Measurements from ENCODE around the gene SDCCAG8. TPM values are rescaled to one million over a fixed set of nuclear protein-coding genes. Genes with fewer than 3 reads are reported as not detected.

Gene SDCCAG8
- polyA plus RNA-seq, 3 donors, result 38.6 to 45.3 (median 42.2) TPM

DNA sequence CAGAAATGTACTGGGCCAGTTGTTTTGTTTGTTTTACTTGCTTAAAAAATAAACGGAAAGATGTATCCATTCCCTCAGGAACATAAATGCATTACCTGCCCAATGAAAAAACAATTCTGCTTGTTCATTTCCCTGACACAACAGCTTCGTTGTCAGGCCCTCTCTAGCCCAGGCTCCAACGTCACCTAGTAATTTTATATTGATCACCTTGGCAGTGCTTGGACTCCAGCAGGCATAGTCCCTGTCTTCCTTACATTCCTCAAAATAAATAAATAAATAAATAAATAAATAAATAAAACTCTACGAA lies 2.0 kb upstream of the SDCCAG8 start:
- no peak for DNase-seq (ENCODE audit: low read depth in 3 of 3, low spot score in 2 of 3)

DNA sequence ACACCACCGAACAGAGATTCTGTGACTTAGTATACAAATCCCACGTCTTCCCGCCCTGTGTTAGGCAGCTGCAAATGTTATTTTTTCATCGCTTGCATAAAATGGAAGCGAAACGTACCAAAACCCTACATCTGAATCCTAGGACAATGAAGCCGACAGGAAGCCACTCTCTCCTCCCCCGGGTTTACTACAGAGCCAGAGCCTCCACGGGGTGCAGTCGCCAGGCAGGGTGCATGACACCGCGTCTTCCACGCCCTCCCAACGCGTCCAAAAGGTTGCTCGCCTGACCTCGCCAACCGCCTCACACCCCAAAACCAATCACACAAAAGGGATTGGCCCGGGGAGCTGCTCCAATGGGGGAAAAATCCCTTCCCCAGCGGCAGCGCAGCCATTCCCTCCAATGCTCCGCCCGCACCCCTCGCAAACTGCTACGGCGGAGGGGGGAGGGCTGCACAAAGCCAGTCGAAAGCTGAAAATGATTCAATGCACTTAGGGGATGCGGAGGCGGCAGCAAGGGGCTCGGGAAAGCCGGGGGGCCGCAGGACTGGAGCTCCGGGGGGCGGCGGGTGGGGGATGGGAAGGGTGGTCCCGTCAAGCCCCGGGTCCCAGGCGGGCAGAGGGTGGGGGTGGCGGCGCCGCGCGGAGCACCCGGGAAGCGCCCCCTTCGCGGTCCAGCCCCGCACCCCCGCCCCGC lies 1.5 kb upstream of the SDCCAG8 start:
- DNase-seq (ENCODE audit: low read depth in 3 of 3, low spot score in 2 of 3), result peak in 2 of 3 donors; percentile 47 to 58

DNA sequence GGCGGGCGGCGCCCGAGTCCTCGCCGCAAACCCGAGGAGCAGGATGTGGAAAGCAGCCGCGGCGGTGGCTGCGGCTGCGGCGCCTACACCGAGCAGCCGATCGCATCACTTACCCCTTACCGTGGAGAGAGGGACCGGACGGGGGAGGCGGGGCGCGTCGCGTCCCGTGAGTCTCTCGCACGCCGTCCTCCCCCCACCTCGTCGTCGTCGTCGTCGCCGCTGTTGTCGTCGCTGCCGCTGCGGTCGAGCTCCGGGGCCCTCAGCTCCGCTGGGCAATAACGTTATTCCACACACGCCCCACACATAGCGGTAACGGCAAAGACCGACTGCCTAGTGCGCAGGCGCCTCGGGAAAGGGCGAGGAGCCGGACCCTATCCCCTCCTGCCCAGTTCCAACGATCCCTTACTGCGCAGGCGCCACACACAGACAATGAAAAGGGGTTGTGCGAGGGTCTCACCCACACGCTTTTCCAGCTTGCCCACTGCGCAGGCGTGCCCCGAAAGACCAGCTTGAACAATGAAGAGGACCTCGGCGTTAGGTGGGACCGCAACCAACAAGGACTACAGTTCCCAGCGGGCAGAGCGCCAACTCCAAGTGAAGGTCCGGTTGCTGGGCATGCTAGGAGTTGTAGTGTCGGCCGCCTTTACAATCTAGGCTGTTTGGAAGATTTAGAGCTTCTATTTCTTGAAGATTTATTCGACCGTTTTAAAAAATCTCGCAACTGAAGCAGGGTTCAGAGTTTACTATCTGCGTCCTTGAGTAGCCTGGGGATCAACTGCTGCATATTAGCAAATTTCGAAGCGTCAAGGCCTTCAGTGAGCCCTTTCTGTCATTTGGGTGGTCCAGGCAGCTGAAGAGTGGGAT lies 682 bp upstream of the SDCCAG8 start, which contains the start of gene CEP170:
Gene CEP170 (minus strand): TSS at position 355 of the 864 bp plus-strand sequence. CDS start 30,001 bp downstream, outside the sequence.
- peak; percentile 97 to 99 (median 98) for DNase-seq (ENCODE audit: low read depth in 3 of 3, low spot score in 2 of 3)

DNA sequence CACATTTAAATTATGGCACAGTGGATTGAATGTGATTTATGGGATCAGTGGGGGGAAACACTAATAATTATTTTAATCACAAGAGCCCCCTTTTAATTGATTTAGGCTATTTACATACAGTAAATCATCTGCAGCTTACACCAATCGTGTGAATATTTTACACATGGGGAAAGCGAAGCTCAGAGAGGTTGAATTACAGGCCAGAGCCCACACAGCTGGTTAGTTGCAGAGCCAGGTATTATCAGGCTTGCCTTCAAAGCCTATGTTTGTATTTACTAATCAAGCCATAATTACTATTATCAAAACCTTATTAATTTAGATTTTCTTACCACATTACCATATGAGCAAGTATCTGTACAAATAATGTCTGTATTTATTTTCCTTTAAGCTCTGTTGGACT lies 749 bp downstream of the SDCCAG8 start:
- peak in 1 of 3 donors; percentile 1 for DNase-seq (ENCODE audit: low read depth in 3 of 3, low spot score in 2 of 3)

DNA sequence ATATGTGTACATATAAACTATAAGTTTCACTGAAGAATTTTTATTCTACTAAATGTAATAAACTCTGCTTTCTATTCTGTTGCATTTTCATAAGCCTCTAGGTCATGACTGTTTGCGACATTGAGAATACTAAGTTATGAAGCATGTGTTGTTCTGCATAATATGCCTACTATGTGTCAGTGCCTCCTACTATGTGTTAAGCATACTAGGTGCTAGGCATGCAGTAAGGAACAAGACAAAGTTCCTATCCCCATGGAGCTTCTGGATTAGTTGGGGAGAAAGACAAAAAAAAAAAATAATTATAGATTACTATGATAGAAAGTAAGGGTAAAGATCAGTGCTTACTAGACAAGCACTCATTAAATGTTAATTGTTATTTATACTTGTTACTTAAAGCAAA lies 1.3 kb downstream of the SDCCAG8 start:
- DNase-seq (ENCODE audit: low read depth in 3 of 3, low spot score in 2 of 3), result no peak

DNA sequence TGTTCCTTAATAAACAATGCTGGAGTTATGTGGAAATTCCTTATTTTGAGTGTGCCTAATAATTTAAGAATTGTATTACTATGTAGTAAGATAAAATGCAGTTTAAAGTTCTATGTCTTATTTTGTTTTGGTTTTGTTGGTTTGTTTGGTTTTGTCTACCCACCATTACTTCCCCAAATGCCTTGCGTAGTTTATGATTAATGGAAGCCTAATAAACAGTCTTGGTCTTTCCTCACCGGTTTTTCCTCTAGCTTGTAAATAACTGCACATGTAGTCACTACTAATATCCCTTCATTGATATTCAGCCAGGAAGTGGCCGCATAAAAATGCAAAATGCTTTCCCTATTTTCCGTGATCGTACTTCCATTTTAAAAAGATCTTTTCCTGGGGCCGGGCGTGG lies 2.9 kb downstream of the SDCCAG8 start:
- no peak for DNase-seq (ENCODE audit: low read depth in 3 of 3, low spot score in 2 of 3)

DNA sequence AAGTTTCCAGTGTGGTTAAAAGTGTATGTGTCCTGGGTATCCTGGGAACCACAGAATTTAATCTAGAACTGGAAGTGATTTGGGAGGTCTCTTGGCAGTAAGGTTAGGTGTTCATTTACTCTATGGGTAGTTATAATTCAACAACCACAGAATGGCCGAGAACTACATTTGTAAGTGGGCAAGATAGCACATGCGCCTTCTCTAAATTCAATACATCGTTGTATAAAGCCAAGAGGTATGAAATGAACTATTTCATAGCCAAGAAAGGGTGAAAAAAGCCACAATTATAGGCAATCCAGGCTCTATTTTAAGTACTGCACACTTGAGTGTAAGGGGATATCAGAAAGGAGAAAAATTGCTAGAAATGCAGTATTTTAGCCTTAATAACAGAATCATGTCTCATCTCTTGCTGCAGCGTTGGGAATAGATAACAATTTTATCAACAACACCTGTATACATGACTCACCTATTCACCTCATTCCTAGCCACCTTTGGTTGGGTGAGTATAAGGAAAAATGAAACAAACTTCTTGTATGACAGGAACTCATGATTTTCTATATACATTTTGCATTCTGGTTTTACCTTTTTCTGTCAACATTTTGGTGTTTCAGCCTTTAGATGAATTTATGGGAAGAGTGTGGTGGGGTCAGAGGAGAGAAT lies 4.5 kb downstream of the SDCCAG8 start:
- DNase-seq (ENCODE audit: low read depth in 3 of 3, low spot score in 2 of 3), result no peak

DNA sequence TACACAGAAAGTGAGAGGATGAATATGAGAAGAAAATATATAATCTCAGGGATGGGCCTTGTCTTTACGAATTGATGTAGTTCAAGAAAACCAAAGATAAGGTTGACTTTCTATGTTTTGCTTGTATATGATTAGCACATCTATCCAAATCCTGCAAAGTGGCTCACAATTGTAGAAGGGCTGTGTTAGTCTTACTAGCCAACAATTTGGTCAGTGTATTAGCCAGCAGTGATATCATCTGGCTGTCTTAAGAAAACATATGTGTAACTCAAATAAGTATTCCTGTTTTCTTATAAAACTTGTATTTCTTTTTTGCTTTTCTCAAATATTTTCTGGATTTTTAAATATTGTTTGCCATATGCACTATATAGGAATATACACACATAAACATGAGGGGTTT lies 5.5 kb downstream of the SDCCAG8 start:
- no peak for DNase-seq (ENCODE audit: low read depth in 3 of 3, low spot score in 2 of 3)

DNA sequence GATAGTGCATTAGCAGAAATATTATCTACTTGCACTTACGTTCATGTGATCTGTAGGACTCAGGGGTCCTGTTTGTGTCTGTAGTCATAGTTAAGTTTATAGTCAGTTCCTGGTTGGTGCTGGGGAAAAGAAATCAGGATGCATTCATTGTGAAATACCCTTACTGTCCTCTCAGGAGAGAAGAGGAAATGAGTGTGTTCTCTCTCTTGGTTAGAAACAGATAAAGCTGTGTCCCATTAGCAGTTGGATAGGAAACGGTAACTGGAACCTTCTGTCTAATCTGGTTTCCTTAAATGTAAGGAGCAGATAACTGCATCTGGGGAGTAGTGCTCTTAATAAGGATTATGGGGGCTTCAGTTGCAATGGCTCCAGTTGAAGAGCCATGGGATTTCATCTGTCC lies 8.9 kb downstream of the SDCCAG8 start:
- DNase-seq (ENCODE audit: low read depth in 3 of 3, low spot score in 2 of 3), result no peak

DNA sequence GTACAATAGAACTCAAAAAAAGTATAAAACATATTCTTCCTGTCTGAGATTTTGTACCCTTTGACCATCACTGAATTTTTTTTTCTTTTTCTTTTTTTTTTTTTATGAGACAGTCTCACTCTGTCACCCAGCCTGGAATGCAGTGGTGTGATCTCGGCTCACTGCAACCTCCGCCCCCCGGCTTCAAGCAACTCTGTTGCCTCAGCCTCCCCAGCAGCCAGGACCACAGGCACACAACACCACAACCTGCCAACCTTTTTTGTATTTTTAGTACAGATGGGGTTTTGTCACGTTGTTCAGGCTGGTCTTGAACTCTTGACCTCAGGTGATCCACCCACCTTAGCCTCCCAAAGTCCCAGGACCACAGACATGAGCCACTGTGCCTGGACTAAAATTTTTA lies 10.4 kb downstream of the SDCCAG8 start:
- no peak for DNase-seq (ENCODE audit: low read depth in 3 of 3, low spot score in 2 of 3)

DNA sequence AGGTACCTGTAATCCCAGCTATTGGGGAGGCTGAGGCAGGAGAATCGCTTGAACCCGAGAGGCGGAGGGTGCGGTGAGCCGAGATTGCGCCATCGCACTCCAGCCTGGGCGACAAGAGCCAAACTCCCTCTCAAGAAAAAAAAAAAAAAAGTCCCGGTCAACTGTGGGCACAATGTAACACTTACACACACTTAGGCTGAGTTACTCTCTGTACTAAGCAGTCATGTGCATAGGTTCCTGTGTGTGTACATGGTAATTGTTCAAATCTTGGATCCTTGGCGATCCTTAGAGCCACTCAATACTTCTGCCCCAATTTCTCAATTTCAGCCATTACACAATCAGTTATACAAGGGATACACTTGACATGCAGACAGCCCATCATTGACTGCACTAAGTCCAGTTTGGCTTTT lies 11.6 kb downstream of the SDCCAG8 start:
- no peak for DNase-seq (ENCODE audit: low read depth in 3 of 3, low spot score in 2 of 3)

DNA sequence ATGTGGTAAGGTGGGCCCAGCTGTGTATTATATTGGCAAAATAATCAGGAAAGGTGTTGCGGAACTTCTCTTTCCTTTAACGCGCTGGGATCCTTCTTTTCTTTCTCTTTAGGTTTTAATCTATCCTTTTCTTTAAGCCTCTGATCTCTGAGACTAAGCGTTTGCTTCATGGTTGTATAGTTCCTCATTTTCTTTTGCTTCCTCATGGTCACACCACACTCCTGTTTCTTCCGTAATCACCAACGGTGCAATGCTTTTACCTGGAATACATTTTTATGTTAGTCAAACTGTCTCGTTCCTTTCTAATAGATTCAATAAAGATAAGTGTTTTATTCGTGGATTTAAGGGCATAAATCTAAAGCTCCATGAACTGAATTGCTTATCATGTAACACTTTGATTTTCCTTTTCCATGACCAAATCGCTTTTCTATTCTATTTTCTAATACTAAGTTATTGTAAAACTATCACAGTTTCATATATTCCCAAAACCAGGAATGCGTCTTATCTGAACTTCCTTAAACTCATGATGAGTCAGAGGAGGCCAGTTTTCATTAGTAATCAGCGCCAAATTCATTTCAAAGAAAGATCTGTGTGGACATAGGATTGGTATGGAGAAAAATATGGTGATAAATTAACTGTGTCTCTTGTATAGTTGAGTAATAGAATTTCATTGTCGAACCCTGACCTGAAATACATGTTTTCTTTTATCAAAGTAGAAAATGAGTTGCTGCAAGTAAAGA lies 12.2 kb downstream of the SDCCAG8 start:
- no peak for DNase-seq (ENCODE audit: low read depth in 3 of 3, low spot score in 2 of 3)

DNA sequence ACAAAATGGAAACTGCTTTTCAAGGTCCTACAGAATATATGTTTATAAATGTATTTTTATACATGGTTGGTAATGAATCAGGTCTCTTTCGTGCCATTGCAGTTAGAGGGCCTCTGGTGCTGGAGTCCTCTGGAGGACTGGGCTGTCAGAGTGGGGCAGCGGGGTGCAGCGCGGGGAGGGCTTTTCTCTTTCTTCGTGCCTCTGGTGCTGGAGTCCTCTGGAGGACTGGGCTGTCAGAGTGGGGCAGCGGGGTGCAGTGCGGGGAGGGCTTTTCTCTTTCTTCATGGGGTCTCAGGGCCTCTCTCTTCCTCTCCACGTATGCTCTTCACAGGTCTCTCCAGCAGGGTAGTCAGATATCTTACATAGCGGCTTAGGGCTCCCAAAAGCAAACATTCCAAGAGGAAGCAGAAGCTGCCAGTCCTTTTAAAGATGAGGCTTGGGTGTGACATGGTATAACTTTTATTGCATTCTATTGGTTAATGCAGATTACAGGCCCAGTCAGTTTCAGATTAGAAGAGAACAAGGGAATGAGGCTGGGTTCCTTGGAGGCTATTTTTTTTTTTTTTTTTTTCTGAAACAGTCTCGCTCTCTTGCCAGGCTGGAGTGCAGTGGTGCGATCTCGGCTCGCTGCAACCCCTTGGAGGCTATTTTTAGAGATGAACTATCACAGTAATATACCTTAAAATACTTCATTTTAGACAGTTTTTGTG lies 13.1 kb downstream of the SDCCAG8 start:
- no peak for DNase-seq (ENCODE audit: low read depth in 3 of 3, low spot score in 2 of 3)

DNA sequence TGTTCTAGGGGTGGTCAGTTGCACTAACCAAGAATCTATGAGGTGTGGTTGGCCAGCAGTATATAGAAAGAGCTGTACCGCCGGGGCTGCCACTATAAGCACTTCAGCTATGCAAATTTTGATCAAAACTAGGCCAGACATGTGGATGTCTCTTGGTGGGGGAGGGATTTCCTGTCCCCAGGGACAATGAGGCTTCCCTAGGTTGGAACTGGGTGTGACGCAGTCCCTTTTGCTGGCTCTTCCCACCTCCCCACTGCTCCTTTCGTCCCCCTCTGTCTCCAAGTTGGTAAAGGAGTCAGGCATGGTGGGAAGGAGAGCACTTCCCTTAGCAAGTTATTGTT lies 13.6 kb downstream of the SDCCAG8 start:
- no peak for DNase-seq (ENCODE audit: low read depth in 3 of 3, low spot score in 2 of 3)

DNA sequence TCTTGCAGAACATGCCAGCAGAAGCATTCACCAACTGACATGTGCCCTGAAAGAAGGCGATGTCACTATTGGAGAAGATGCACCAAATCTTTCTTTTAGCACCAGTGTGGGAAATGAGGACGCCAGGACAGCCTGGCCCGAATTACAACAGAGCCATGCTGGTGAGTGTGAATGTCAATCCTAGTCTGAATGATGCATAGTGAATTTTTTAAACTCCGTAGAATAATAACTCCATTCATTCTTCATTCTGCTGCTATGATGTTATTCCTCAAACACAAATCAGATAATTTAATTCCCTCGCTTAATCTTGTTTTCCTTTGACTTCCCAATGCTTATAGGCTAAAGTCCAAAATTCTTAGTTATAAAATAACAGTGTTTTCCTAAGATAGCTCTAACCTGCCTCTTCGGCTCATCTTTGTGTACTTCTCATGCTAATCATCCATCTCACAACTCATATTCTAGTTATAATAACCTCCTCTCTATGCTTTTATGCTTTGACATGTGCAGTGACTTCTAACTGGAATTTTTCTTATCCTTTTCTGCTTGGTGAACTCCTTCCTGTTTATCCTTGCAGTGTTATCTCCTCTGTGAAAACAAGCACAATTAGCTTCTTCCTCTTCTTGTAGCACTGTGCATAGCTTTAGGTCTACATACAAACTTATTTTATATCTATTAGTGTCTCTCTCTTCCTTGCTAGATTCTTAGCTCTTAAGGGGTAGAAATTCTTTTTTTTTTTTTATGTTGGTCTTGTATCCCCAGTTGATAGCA lies 14.4 kb downstream of the SDCCAG8 start:
- DNase-seq (ENCODE audit: low read depth in 3 of 3, low spot score in 2 of 3), result no peak

DNA sequence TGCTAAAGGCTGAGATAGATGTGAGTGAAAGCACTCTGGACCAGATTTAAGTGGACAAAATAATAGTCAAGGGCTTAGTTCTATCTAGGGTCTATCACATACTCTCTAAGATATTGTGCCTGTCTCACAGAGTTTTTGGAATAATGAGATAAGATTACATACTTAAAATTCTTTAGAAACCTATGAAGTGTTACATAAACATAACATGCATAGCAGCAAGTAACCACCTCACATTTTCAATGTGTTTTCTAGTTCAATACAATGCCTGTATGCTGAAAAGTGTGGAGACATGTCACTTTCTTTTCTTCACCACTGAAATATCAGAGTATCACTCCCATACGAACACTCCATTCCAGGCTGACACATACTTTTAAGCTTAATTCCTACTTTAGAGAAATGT lies 16.2 kb downstream of the SDCCAG8 start:
- DNase-seq (ENCODE audit: low read depth in 3 of 3, low spot score in 2 of 3), result no peak

DNA sequence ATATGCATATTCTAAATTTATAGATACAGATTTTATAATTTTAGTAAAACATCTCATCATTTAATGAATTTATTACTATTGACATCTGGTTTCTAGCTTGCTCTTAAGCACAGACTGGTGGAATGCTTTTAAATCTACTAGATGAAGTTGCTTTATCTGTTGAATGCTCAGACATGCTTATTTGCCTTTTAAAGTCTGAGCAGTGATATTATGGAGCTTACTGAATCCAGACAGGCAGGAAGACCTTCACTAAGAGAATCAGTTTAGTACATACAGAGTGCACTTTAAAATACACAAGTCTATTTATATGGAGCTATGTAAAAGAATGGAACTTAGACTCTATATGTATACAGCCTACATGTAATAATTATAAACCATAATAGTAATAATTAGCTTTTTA lies 16.6 kb downstream of the SDCCAG8 start:
- DNase-seq (ENCODE audit: low read depth in 3 of 3, low spot score in 2 of 3), result no peak

DNA sequence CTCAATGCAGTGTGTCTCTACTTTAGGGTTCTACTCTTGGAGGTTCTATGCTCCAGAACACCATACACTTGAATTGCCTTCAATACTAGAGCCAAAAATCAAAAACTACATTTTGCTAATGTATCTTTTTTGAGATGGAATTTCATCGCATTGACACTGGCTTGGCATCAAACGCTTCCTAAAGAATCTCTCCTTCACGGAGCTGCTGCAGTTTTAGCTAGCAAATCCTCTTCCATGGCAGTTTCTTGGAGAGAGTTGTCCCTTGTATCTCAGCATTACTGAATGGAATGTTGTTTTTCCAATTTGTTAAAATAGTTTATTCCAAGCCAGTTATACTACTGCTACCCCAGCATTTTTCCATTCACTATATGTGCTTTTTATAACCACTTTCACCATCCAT lies 17.7 kb downstream of the SDCCAG8 start:
- DNase-seq (ENCODE audit: low read depth in 3 of 3, low spot score in 2 of 3), result no peak

DNA sequence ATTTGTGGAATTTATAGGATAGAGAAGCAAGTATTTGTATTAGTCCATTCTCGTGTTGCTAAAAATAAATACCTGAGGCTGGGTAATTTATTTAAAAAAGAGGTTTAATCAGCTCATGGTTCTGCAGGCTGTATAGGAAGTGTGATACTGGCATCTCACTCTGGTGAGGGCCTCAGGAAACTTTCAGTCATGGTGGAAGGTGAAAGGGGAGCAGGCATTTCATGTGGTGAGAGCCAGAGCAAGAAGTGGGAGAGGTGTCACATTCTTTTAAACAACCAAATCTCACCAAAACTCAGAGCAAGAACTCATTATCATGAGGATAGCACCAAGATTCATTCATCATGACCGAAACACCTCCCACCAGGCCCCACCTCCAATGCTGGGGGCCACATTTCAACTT lies 18.1 kb downstream of the SDCCAG8 start:
- DNase-seq (ENCODE audit: low read depth in 3 of 3, low spot score in 2 of 3), result no peak

DNA sequence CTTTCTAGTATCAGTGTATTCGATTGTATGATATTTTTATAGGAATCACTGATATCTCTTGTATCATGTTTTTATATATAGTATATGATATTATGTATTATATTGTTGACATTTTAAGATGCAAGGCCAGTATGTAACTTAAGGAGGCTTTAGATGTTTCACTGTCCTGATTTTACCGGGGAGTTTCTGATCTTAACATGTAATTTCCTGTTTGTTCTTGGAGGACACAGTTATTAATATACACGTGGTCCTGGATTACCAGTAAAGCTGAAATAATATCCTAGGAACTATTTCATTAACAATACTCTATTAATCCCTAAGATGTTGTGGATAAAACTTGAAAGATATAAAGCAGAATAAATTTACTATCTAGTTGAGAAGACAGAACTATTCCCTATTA lies 19.5 kb downstream of the SDCCAG8 start:
- no peak for DNase-seq (ENCODE audit: low read depth in 3 of 3, low spot score in 2 of 3)

Measured in right renal cortex interstitium (tissue), 3 donors.